H1 (cell line): ENCODE data around the gene ALKAL2.

Source experiments
- CREB1 ChIP-seq: IDR thresholded peaks from 2 replicates; pipeline ENCODE4 v1.6.1; 2012; ENCODE audit warnings: inconsistent platforms
- CTCF ChIP-seq, 3 experiments: IDR thresholded peaks; 1 replicate in 2 of 3; 2 replicates in 1 of 3; pipeline versions ENCODE4 v1.5.1 to v1.6.1; 2011; ENCODE audit warnings: low read length in 3 of 3, mild to moderate bottlenecking in 3 of 3, inconsistent platforms in 2 of 3, low read depth in 1 of 3, moderate library complexity in 1 of 3; ENCODE audit not compliant: insufficient read depth in 1 of 3; ENCODE audit errors: control extremely low read depth in 1 of 3
- EP300 ChIP-seq, 2 experiments: IDR thresholded peaks; 1 replicate in 1 of 2; 2 replicates in 1 of 2; pipeline ENCODE4 v1.6.1; 2011 to 2012; ENCODE audit warnings: low read depth in 2 of 2, low read length in 2 of 2, mild to moderate bottlenecking in 2 of 2, borderline replicate concordance in 1 of 2, inconsistent platforms in 1 of 2, moderate library complexity in 1 of 2
- EZH2 ChIP-seq: fragments of 200-600 bp; sonication (generic); IDR thresholded peaks from 2 replicates; pipeline ENCODE4 v1.7.1; 2012; ENCODE audit warnings: low read depth, mild to moderate bottlenecking, moderate library complexity, low read length, inconsistent platforms; ENCODE audit not compliant: severe bottlenecking
- MAFK ChIP-seq: IDR thresholded peaks from 2 replicates; pipeline ENCODE4 v1.6.1; 2012; ENCODE audit warnings: low read depth, mild to moderate bottlenecking, improper control_type of control experiment, low read length
- MAX ChIP-seq: IDR thresholded peaks from 2 replicates; pipeline ENCODE4 v1.6.1; 2012; ENCODE audit warnings: inconsistent platforms
- NRF1 ChIP-seq: IDR thresholded peaks from 2 replicates; pipeline ENCODE4 v1.6.1; 2011; ENCODE audit warnings: mild to moderate bottlenecking, low read depth, low read length, improper control_type of control experiment
- POLR2A ChIP-seq, 2 experiments: IDR thresholded peaks; 1 replicate in 1 of 2; 2 replicates in 1 of 2; pipeline ENCODE4 v1.6.1; 2011; ENCODE audit warnings: low read depth in 2 of 2, low read length in 2 of 2, mild to moderate bottlenecking in 2 of 2; ENCODE audit errors: control extremely low read depth in 1 of 2
- POLR2AphosphoS5 ChIP-seq: IDR thresholded peaks from 2 replicates; pipeline ENCODE4 v1.6.1; 2011; ENCODE audit warnings: low read depth, low read length
- SRF ChIP-seq: IDR thresholded peaks from 2 replicates; pipeline ENCODE4 v1.6.1; 2011; ENCODE audit warnings: mild to moderate bottlenecking, low read depth, low read length, moderate library complexity
- TAF1 ChIP-seq: IDR thresholded peaks from 2 replicates; pipeline ENCODE4 v1.6.1; 2011; ENCODE audit warnings: mild to moderate bottlenecking, low read depth, low read length
- TAF7 ChIP-seq: optimal IDR thresholded peaks from 2 replicates; pipeline ENCODE3; 2011; ENCODE audit warnings: low read depth, mild to moderate bottlenecking, inconsistent platforms, low read length, moderate library complexity, borderline replicate concordance
- YY1 ChIP-seq: IDR thresholded peaks from 2 replicates; pipeline ENCODE4 v1.6.1; 2011; ENCODE audit warnings: low read depth, mild to moderate bottlenecking, low read length
- ZNF274 ChIP-seq: IDR thresholded peaks from 2 replicates; pipeline ENCODE4 v1.7.0; 2012; ENCODE audit warnings: low read length, borderline replicate concordance; ENCODE audit errors: extremely low read depth

GRCh38 chr2:256094-256493, 31.8 kb downstream of the ALKAL2 start:
- TF ChIP-seq POLR2AphosphoS5 (no peak), EZH2 (no peak), CTCF (IDR thresholded peaks at IDR 0.05; ENCODE audit: control extremely low read depth in 1 of 3, insufficient read depth in 1 of 3, low read depth in 1 of 3, low read length in 3 of 3) (no peak), POLR2A (IDR thresholded peaks at IDR 0.05; ENCODE audit: control extremely low read depth in 1 of 2, low read depth in 2 of 2, low read length in 2 of 2) (no peak), TAF1 (no peak), SRF (no peak), TAF7 (no peak), NRF1 (no peak), YY1 (no peak), EP300 (IDR thresholded peaks at IDR 0.05; ENCODE audit: borderline replicate concordance in 1 of 2, low read depth in 2 of 2, low read length in 2 of 2) (no peak), CREB1 (no peak), MAFK (no peak), ZNF274 (no peak), MAX (no peak)
